Smooth muscle cell (in vitro differentiated cells): ENCODE data around the gene STARD3. TPM values are rescaled to one million over a fixed set of nuclear protein-coding genes. Genes with fewer than 3 reads are reported as not detected.

ENCODE experiments used
- DNase-seq: peaks from one replicate; lab custom pipeline; 2025; ENCODE audit not compliant: unreplicated experiment; lab: John Stamatoyannopoulos, UW
- H2AFZ ChIP-seq: fragments of 200-600 bp; sonication (generic); 2 replicates; pipeline ENCODE4 v1.6.0; 2016; ENCODE audit warnings: antibody characterized with exemption, low read depth, mild to moderate bottlenecking
- H3F3A ChIP-seq: fragments of 200-600 bp; sonication (generic); 2 replicates; pipeline ENCODE4 v1.6.0; 2017; ENCODE audit warnings: antibody characterized with exemption, low read depth
- H3K27ac ChIP-seq: fragments of 200-600 bp; sonication (generic); 2 replicates; pipeline ENCODE4 v1.5.1; 2016; ENCODE audit warnings: low read depth, mild to moderate bottlenecking
- H3K27me3 ChIP-seq: fragments of 200-600 bp; sonication (generic); 2 replicates; pipeline ENCODE4 v1.6.1; 2016; ENCODE audit warnings: low read depth, mild to moderate bottlenecking
- H3K36me3 ChIP-seq: fragments of 200-600 bp; sonication (generic); 2 replicates; pipeline ENCODE4 v1.5.1; 2016; ENCODE audit warnings: low read depth
- H3K4me1 ChIP-seq: fragments of 200-600 bp; sonication (generic); 2 replicates; pipeline ENCODE4 v1.5.1; 2016; ENCODE audit warnings: low read depth
- H3K4me2 ChIP-seq: fragments of 200-600 bp; sonication (generic); 2 replicates; pipeline ENCODE4 v1.6.0; 2016; ENCODE audit warnings: mild to moderate bottlenecking
- H3K4me3 ChIP-seq: fragments of 200-600 bp; sonication (generic); 2 replicates; pipeline ENCODE4 v1.5.1; 2016; ENCODE audit warnings: mild to moderate bottlenecking
- H3K79me2 ChIP-seq: fragments of 200-600 bp; sonication (generic); 2 replicates; pipeline ENCODE4 v1.6.0; 2016; ENCODE audit warnings: low read depth, mild to moderate bottlenecking
- H3K9ac ChIP-seq: fragments of 200-600 bp; sonication (generic); 2 replicates; pipeline ENCODE4 v1.6.0; 2016; ENCODE audit warnings: low read depth
- H3K9me3 ChIP-seq: fragments of 200-600 bp; sonication (generic); replicated peaks from 2 replicates; pipeline ENCODE4 v1.5.1; 2016; ENCODE audit warnings: low read depth
- H4K20me1 ChIP-seq: fragments of 200-600 bp; sonication (generic); 2 replicates; pipeline ENCODE4 v1.6.0; 2016; ENCODE audit warnings: low read depth
- WGBS: methylation state at CpG from one replicate; pipeline ENCODE4 v1.1.7; 2016; ENCODE audit warnings: low lambda C conversion rate; 5-methylcytosine and 5-hydroxymethylcytosine counted together
- polyA plus RNA-seq: library from polyadenylated mRNA; unstranded; fragments of >200 nt; fragmentation: Nextera tagmentation; extraction: Ambion mirVana; gene quantifications from 2 replicates; pipeline ENCODE4 v1.2.1, GENCODE V29; 2016
- total RNA-seq: library from RNA; depleted of rRNA; stranded (reverse); fragments of >200 nt; gene quantifications from 2 replicates; pipeline ENCODE4 v1.2.3, GENCODE V29; 2014
- TF ChIP-seq, protein P1 (sequence below): fragments of 200-600 bp; sonication (generic); IDR thresholded peaks from 2 replicates; pipeline ENCODE4 v1.5.1; 2017; ENCODE audit warnings: borderline replicate concordance, mild to moderate bottlenecking, antibody characterized with exemption; ENCODE audit not compliant: insufficient read depth, poor library complexity, severe bottlenecking

The STARD3 gene
- total and polyA plus RNA-seq, 2 experiments from 2014 or later = 37.5 to 53.3 TPM

DNA sequence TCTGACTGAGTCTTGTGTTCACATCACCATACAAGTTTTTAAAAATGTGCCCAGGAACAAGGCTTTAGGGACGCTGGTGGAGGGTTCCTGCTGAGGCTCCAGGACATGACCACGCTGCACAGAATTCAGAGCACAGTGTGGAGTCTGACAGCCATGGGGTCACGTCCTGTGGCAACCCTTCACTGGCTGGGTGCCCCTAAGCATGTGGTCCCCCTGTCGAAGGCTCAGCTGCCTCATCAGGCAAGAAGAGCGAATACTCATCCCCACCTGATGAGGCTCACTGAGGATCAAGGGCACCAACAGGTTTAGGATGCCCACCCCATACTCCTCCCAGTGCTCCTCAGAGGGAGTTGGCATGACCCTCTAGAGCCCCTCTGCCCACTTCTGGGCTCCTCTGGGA, 37.2 kb downstream of the STARD3 start:
- no peaks in the 10 kb centered on the region for H3K9me3 ChIP-seq
- no peaks in the 10 kb centered on the region for H3K79me2 ChIP-seq
- H2AFZ ChIP-seq = no peak overlapping the region
- no peaks in the 10 kb centered on the region for H3K36me3 ChIP-seq
- TF ChIP-seq, protein P1, sequence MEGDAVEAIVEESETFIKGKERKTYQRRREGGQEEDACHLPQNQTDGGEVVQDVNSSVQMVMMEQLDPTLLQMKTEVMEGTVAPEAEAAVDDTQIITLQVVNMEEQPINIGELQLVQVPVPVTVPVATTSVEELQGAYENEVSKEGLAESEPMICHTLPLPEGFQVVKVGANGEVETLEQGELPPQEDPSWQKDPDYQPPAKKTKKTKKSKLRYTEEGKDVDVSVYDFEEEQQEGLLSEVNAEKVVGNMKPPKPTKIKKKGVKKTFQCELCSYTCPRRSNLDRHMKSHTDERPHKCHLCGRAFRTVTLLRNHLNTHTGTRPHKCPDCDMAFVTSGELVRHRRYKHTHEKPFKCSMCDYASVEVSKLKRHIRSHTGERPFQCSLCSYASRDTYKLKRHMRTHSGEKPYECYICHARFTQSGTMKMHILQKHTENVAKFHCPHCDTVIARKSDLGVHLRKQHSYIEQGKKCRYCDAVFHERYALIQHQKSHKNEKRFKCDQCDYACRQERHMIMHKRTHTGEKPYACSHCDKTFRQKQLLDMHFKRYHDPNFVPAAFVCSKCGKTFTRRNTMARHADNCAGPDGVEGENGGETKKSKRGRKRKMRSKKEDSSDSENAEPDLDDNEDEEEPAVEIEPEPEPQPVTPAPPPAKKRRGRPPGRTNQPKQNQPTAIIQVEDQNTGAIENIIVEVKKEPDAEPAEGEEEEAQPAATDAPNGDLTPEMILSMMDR = no peak
- H3K9ac ChIP-seq = no peak overlapping the region
- 91% methylated on average over 5 of the region's 5 CpGs for WGBS
- no peak overlapping the region for H3K27ac ChIP-seq
- no peaks in the 10 kb centered on the region for H3F3A ChIP-seq
- DNase-seq = no peak
- no peak overlapping the region for H3K4me3 ChIP-seq
- no peak overlapping the region for H3K4me2 ChIP-seq
- no peaks in the 10 kb centered on the region for H3K4me1 ChIP-seq
- peaks cover 23% of the 10 kb centered on the region for H3K27me3 ChIP-seq
- no peaks in the 10 kb centered on the region for H4K20me1 ChIP-seq

DNA sequence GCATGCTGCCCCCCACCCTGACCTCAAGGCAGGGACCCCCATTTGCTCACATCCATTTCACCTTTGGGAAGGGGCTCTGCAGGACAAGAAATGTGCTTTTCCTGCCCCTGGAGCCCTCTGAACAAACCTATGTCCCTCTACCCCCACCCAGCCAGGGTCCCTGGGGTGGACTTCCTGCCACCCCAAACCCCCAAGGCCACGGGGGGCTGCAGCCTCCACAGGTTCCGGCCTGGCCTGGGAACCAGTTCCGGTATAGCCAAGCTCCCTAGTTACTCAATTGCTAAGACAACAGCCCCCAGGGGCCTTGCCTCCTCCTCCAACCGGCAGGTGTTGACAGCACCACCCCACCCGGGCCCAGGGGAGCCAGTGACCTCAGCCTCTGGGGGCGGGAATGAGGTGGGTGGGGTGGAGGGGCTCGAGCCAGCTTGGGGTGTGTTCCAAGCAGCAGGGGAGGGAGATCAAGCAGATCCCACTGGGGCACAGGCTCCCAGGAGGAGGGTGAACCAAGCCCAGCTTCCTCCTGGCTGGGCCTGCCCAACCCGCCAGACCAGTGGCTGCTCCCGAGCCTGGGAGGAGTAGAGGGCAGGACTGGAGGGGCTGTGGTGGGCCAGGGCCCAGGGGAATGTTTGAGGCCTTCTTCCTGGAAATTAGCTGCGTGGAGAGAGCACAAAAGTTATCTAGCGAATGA, 37.9 kb downstream of the STARD3 start:
- 41% methylated on average over 11 of the region's 11 CpGs for WGBS
- Histone ChIP-seq H3K9ac (no peak overlapping the region), H3K79me2 (no peaks in the 10 kb centered on the region), H3K4me2 (no peak overlapping the region), H3F3A (no peaks in the 10 kb centered on the region), H2AFZ (no peak overlapping the region), H3K36me3 (no peaks in the 10 kb centered on the region), H3K4me1 (no peaks in the 10 kb centered on the region), H3K27me3 (peaks cover 17% of the 10 kb centered on the region), H4K20me1 (no peaks in the 10 kb centered on the region), H3K27ac (no peak overlapping the region), H3K4me3 (no peak overlapping the region), H3K9me3 (no peaks in the 10 kb centered on the region)
- TF ChIP-seq, protein P1 = no peak
- no peak for DNase-seq

DNA sequence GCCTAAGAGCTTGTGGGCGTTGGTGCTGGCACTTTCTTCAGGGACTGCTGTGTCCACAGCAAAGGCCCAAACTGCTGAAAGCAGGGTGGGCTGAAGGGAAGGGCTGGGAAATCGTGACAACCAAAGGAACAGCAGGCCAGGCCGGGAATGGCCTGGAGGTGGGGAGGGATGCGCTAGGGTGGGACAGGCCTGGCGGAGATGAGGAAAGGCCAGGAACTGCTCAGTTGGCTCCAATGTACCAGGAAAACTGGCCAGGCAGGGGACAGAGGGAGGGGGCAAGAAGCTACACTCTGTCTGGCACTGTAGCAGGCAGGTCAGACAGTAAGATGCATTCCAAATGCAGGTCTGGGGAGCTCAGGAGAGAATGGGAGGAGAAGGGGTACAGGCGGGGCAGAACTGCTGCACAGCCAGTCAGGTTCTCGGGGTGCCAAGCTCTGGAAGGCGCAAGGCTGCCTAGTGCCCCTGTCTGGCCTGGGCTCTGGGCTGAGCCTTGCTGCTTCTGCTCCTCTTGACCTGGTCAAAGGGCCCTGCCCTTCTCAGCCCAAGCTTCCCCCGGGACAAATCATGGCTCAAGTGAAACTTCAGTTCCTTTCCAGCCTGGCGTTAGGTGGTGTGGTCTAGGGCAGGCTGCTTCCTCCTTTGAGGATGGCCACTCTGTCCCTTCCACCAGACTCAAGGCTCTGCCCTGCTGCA, 38.6 kb downstream of the STARD3 start:
- Histone ChIP-seq H3K4me1 (no peaks in the 10 kb centered on the region), H3K79me2 (no peaks in the 10 kb centered on the region), H3K9me3 (no peaks in the 10 kb centered on the region), H2AFZ (no peak overlapping the region), H3K4me2 (no peak overlapping the region), H3K9ac (no peak overlapping the region), H3K27ac (no peak overlapping the region), H3K27me3 (peaks cover 10% of the 10 kb centered on the region), H3K36me3 (no peaks in the 10 kb centered on the region), H3K4me3 (no peak overlapping the region), H4K20me1 (no peaks in the 10 kb centered on the region), H3F3A (no peaks in the 10 kb centered on the region)
- WGBS = 81% methylated on average over 9 of the region's 10 CpGs
- DNase-seq = no peak
- TF ChIP-seq, protein P1 = no peak
